K562 (cell line): Measurements from ENCODE around the gene KIF21A. TPM values are rescaled to one million over a fixed set of nuclear protein-coding genes. Genes with fewer than 3 reads are reported as not detected.

Source experiments
- ATAC-seq: fragments of 200-7000 bp; cut with Tn5 transposase; 3 replicates; pipeline ENCODE4 v1.9.1; 2020; ENCODE audit warnings: moderate library complexity
- BruUV-seq: library from RNA; stranded (reverse); fragments of 400-500 nt; replicated peaks from 2 replicates; lab custom pipeline; 2021; lab: Mats Ljungman, UMichigan
- CTCF ChIA-PET: fragments of 300-600 bp; formaldehyde crosslinking; extraction: SDS; loops from one replicate; lab custom pipeline; 2021; ENCODE audit warnings: low intra/inter-chr PET ratio; lab: Yijun Ruan, JAX
- POLR2A ChIA-PET: fragments of 300-600, 350-650 bp; sonication (Branson Sonifier 250); formaldehyde crosslinking; extraction: SDS; loops from one replicate; lab custom pipeline; 2021; ENCODE audit warnings: antibody characterized with exemption, inconsistent platforms; lab: Yijun Ruan, JAX
- DNase-seq, 4 experiments: peaks; one replicate each; pipeline versions ENCODE4 v3.0.0 to v3.0.0-alpha.2; 2011 to 2018; ENCODE audit warnings: low spot score in 3 of 4, mixed read lengths in 3 of 4; ENCODE audit errors: extremely low read depth in 1 of 4
- FAIRE-seq: peaks from 2 replicates; lab custom pipeline; 2011; peaks lifted over from hg19 to GRCh38; lab: Jason Lieb, UNC
- H2AFZ ChIP-seq: 2 replicates; pipeline ENCODE4 v1.6.0; 2011; ENCODE audit warnings: low read depth, low read length, control low read depth, inconsistent platforms
- H3K27ac ChIP-seq: fragments of 200-600 bp; 3 replicates; pipeline ENCODE4 v1.8.0; 2011; ENCODE audit warnings: low read depth, mild to moderate bottlenecking, control low read depth, inconsistent platforms, low read length, moderate library complexity, mixed read lengths; ENCODE audit errors: extremely low read depth
- H3K27me3 ChIP-seq, 2 experiments: fragments of 300-600 bp in 1 of 2; 2 replicates in 1 of 2; 3 replicates in 1 of 2; pipeline versions ENCODE4 v1.6.0 to v1.8.0; 2011; ENCODE audit warnings: inconsistent platforms in 2 of 2, low read length in 2 of 2, mild to moderate bottlenecking in 1 of 2, mixed read lengths in 1 of 2, moderate library complexity in 1 of 2; ENCODE audit not compliant: control insufficient read depth in 2 of 2, insufficient read depth in 2 of 2
- H3K36me3 ChIP-seq: fragments of 300-600 bp; 3 replicates; pipeline ENCODE4 v1.8.0; 2011; ENCODE audit warnings: mild to moderate bottlenecking, low read length, inconsistent platforms; ENCODE audit not compliant: control insufficient read depth, insufficient read depth
- H3K4me1 ChIP-seq, 2 experiments: fragments of 200-600 bp in 1 of 2; replicated peaks in 1 of 2; 2 replicates in 1 of 2; 3 replicates in 1 of 2; pipeline versions ENCODE4 v1.5.1 to v1.8.0; 2011; ENCODE audit warnings: inconsistent platforms in 2 of 2, low read length in 2 of 2, mild to moderate bottlenecking in 1 of 2, mixed read lengths in 1 of 2, moderate library complexity in 1 of 2; ENCODE audit not compliant: control insufficient read depth in 2 of 2, insufficient read depth in 2 of 2
- H3K4me2 ChIP-seq: 2 replicates; pipeline ENCODE4 v1.6.1; 2011; ENCODE audit warnings: low read length, control low read depth, inconsistent platforms, mixed read lengths; ENCODE audit not compliant: insufficient read depth
- H3K4me3 ChIP-seq: fragments of 200-600 bp; sonication (generic), shearing (Covaris generic); 2 replicates; pipeline ENCODE4 v1.5.1; 2016; ENCODE audit warnings: control low read depth, inconsistent platforms
- H3K79me2 ChIP-seq: fragments of 200-600 bp; 3 replicates; pipeline ENCODE4 v1.8.0; 2011; ENCODE audit warnings: low read length, inconsistent platforms; ENCODE audit not compliant: control insufficient read depth, insufficient read depth
- H3K9ac ChIP-seq, 2 experiments: 2 replicates each; pipeline versions ENCODE4 v1.6.0 to v1.6.1; 2011; ENCODE audit warnings: low read depth in 2 of 2, low read length in 2 of 2, control low read depth in 1 of 2, inconsistent platforms in 1 of 2, mild to moderate bottlenecking in 1 of 2, mixed read lengths in 1 of 2; ENCODE audit not compliant: insufficient read depth in 1 of 2
- H3K9me1 ChIP-seq: one replicate; pipeline ENCODE4 v1.6.0; 2011; ENCODE audit warnings: inconsistent platforms, mild to moderate bottlenecking, low read length, moderate library complexity; ENCODE audit not compliant: control insufficient read depth, insufficient read depth
- H3K9me3 ChIP-seq: replicated peaks from 2 replicates; pipeline ENCODE4 v1.5.1; 2011; ENCODE audit warnings: low read depth, low read length, inconsistent platforms; ENCODE audit not compliant: control insufficient read depth, insufficient read depth
- H4K20me1 ChIP-seq: replicated peaks from 2 replicates; pipeline ENCODE4 v1.6.1; 2011; ENCODE audit warnings: low read length, inconsistent platforms, mixed read lengths; ENCODE audit not compliant: control insufficient read depth, insufficient read depth
- BRF2 ChIP-seq: IDR thresholded peaks from 3 replicates; pipeline ENCODE4 v1.6.1; 2011; ENCODE audit warnings: borderline replicate concordance, mild to moderate bottlenecking; ENCODE audit not compliant: insufficient read length, insufficient read depth
- CBX5 ChIP-seq: IDR thresholded peaks from 2 replicates; pipeline ENCODE4 v1.6.1; 2014; ENCODE audit warnings: low read depth, borderline replicate concordance
- DNMT1 ChIP-seq: fragments of 450-650 bp; IDR thresholded peaks from 2 replicates; pipeline ENCODE4 v1.6.1; 2016; ENCODE audit warnings: antibody characterized with exemption, mild to moderate bottlenecking
- ETV5 ChIP-seq: sonication (generic); formaldehyde crosslinking; IDR thresholded peaks from 2 replicates; pipeline ENCODE4 v1.4.0; 2020; ENCODE audit warnings: low read depth, mild to moderate bottlenecking, missing genetic modification reagents
- GATA2 ChIP-seq: sonication (generic); formaldehyde crosslinking; IDR thresholded peaks from 2 replicates; pipeline ENCODE4 v1.4.0; 2020; ENCODE audit warnings: mild to moderate bottlenecking, missing genetic modification reagents
- PCBP1 ChIP-seq: fragments of 200-400 bp; formaldehyde crosslinking; IDR thresholded peaks from 2 replicates; pipeline ENCODE4 v1.6.1; 2018; ENCODE audit warnings: mild to moderate bottlenecking, low read depth, low read length; ENCODE audit not compliant: poor library complexity, severe bottlenecking
- PHB2 ChIP-seq: fragments of 450-650 bp; IDR thresholded peaks from 2 replicates; pipeline ENCODE4 v1.6.1; 2017; ENCODE audit warnings: low read depth
- RFX7 ChIP-seq: fragments of 250-450 bp; sonication (Bioruptor Pico); IDR thresholded peaks from 2 replicates; pipeline ENCODE4 v1.5.1; 2021; ENCODE audit warnings: mild to moderate bottlenecking
- ZBTB1 ChIP-seq: sonication (generic); formaldehyde crosslinking; IDR thresholded peaks from 2 replicates; pipeline ENCODE4 v1.8.1; 2023; ENCODE audit warnings: missing genetic modification reagents, low read depth, mild to moderate bottlenecking, borderline replicate concordance
- ZFP91 ChIP-seq: sonication (generic); formaldehyde crosslinking; IDR thresholded peaks from 2 replicates; pipeline ENCODE4 v1.8.0; 2022; ENCODE audit warnings: mild to moderate bottlenecking, missing genetic modification reagents
- ZNF3 ChIP-seq: fragments of 250-450 bp; sonication (Bioruptor Pico); IDR thresholded peaks from 2 replicates; pipeline ENCODE4 v1.5.0; 2021; ENCODE audit warnings: mild to moderate bottlenecking, moderate library complexity
- ZNF639 ChIP-seq, 2 experiments: fragments of 200-800 bp in 1 of 2; sonication (Bioruptor generic) in 1 of 2; sonication (generic) in 1 of 2; formaldehyde crosslinking in 1 of 2; IDR thresholded peaks in 1 of 2; conservative IDR thresholded peaks in 1 of 2; 2 replicates each; pipeline versions ENCODE4 v1.5.0 to v1.6.1; 2016 to 2020; ENCODE audit warnings: missing compliant biosample characterization in 1 of 2, missing genetic modification characterization in 1 of 2, missing genetic modification reagents in 1 of 2
- WGBS: fragments of 100-300 bp; shearing (Covaris generic); methylation state at CpG from one replicate; pipeline ENCODE4 v1.1.6; 2016; ENCODE audit warnings: low coverage, mixed read lengths; ENCODE audit not compliant: insufficient coverage; ENCODE audit errors: missing lambda C conversion rate; 5-methylcytosine and 5-hydroxymethylcytosine counted together
- in situ Hi-C: fragments of 300-500 bp; cut with MboI; formaldehyde crosslinking; loops from 4 replicates; pipeline ENCODE4 v1.15.0; 2018; ENCODE audit warnings: inconsistent platforms, mixed read lengths
- intact Hi-C: fragments of 100-400 bp; cut with micrococcal nuclease; formaldehyde crosslinking; loops from 2 replicates; pipeline ENCODE4 v1.14.2; 2022
- polyA plus RNA-seq, 8 experiments: library from polyadenylated mRNA; depleted of rRNA in 4 of 8; stranded (reverse) in 5 of 8; unstranded in 3 of 8; fragments of >200 nt; fragmentation: Nextera tagmentation in 2 of 8; fragmentation: Illumina TruSeq in 1 of 8; extraction: Ambion mirVana in 2 of 8; extraction: Trizol in 1 of 8; gene quantifications; 2 replicates each; pipeline versions ENCODE4 v1.2.1 to v1.2.3, GENCODE V29; 2011 to 2014; ENCODE audit warnings: inconsistent platforms in 1 of 8, missing spikeins in 1 of 8
- total RNA-seq, 7 experiments: library from RNA; depleted of rRNA in 6 of 7; stranded (reverse); fragments of >200 nt in 6 of 7; fragmentation: Illumina TruSeq in 2 of 7; extraction: Trizol in 2 of 7; gene quantifications; 2 replicates each; pipeline versions ENCODE4 v1.2.1 to v1.2.3, GENCODE V29; 2011 to 2021; ENCODE audit warnings: low replicate concordance in 1 of 7

The KIF21A gene
- total and polyA plus RNA-seq, 9 of the 15 experiments (the other 6 are each of a cell fraction or from before 2014, with no cell fraction given): 17.7 to 45.0 (median 30.3) TPM

GRCh38 chr12:39287409-39287808 lies 155.5 kb downstream of the KIF21A start:
- BruUV-seq: no TSS peak
- intact Hi-C loops: no loop called here
- Histone ChIP-seq H3K36me3 (no peaks in the 10 kb centered on the region), H3K9ac (no peak overlapping the region), H3K9me3 (no peaks in the 10 kb centered on the region), H4K20me1 (no peaks in the 10 kb centered on the region), H3K27me3 (peaks cover 0 to 4% of the 10 kb centered on the region in 2 experiments; a peak in 2 of 5 replicates), H3K4me1 (no peaks in the 10 kb centered on the region), H3K9me1 (no peaks in the 10 kb centered on the region), H3K4me3 (no peak overlapping the region), H3K4me2 (no peak overlapping the region), H2AFZ (no peak overlapping the region), H3K79me2 (no peaks in the 10 kb centered on the region), H3K27ac (no peak overlapping the region)
- in situ Hi-C loops: no loop called here
- ATAC-seq (no peak), FAIRE-seq (no peak), DNase-seq (no peak)
- ChIA-PET POLR2A (no interaction called here), CTCF (no interaction called here)
- 0% methylated on average over 4 of the region's 4 CpGs for WGBS
- no peak for TF ChIP-seq ETV5 (CRISPR knock-in tag)

GRCh38 chr12:39278426-39278825 lies 164.5 kb downstream of the KIF21A start:
- H3K4me1 ChIP-seq: no peaks in the 10 kb centered on the region
- CTCF ChIA-PET: no interaction called here
- no peaks in the 10 kb centered on the region for H3K9me3 ChIP-seq
- H3K36me3 ChIP-seq: no peaks in the 10 kb centered on the region
- POLR2A ChIA-PET: no interaction called here
- H2AFZ ChIP-seq: no peak overlapping the region
- no peak overlapping the region for H3K4me2 ChIP-seq
- no peak overlapping the region for H3K27ac ChIP-seq
- H3K79me2 ChIP-seq: no peaks in the 10 kb centered on the region
- FAIRE-seq (no peak), ATAC-seq (no peak), DNase-seq (no peak)
- H4K20me1 ChIP-seq: no peaks in the 10 kb centered on the region
- in situ Hi-C loops (loop anchor here (10.0 kb wide), 1 partner anchor 1144 kb away; no protein-coding TSS in a partner anchor), intact Hi-C loops (loop anchor here (5.0 to 10.0 kb wide), 2 partner anchors 374 to 1121 kb away; partner anchors contain the start of gene CPNE8)
- H3K4me3 ChIP-seq: no peak overlapping the region
- BruUV-seq: no TSS peak
- H3K9me1 ChIP-seq: no peaks in the 10 kb centered on the region
- no peaks in the 10 kb centered on the region for H3K27me3 ChIP-seq
- no peak overlapping the region for H3K9ac ChIP-seq
- TF ChIP-seq PHB2: no peak
- TF ChIP-seq ZNF3 (CRISPR knock-in tag): no peak
- TF ChIP-seq CBX5: no peak
- no peak for TF ChIP-seq GATA2
- no peak for TF ChIP-seq ZNF639 (CRISPR knock-in tag; conservative IDR thresholded peaks at IDR 0.05 in 1 of 2, IDR thresholded peaks at IDR 0.05 in 1 of 2)
- no peak for TF ChIP-seq ZBTB1 (CRISPR knock-in tag)
- TF ChIP-seq BRF2: no peak
- TF ChIP-seq DNMT1: no peak
- no peak for TF ChIP-seq RFX7 (CRISPR knock-in tag)
- no peak for TF ChIP-seq ZFP91 (CRISPR knock-in tag)
- TF ChIP-seq PCBP1: no peak
